Stimulated activated CD8-positive, alpha-beta memory T cell treated with anti-CD3 and anti-CD28 coated beads, Interleukin-12 subunit alpha, Interleukin-12 subunit beta, amount 100 ng/mL, for 24 hours (primary cell): ENCODE data around the gene FCER1A.
"Not testable (repeated sequence)": the region's sequence is repeated elsewhere in the genome, so short reads cannot be mapped to it uniquely, and the experiment has no call there.

Experiments
- DNase-seq: peaks from one replicate; pipeline ENCODE4 v3.0.0-alpha.2; 2020; ENCODE audit errors: extremely low read depth

The FCER1A gene

GRCh38 chr1:159302095-159302494, at the start of gene FCER1A:
FCER1A (plus strand) TSS chr1:159302336; CDS start chr1:159302365, 29 bp downstream.
- DNase-seq, result no peak

DNA sequence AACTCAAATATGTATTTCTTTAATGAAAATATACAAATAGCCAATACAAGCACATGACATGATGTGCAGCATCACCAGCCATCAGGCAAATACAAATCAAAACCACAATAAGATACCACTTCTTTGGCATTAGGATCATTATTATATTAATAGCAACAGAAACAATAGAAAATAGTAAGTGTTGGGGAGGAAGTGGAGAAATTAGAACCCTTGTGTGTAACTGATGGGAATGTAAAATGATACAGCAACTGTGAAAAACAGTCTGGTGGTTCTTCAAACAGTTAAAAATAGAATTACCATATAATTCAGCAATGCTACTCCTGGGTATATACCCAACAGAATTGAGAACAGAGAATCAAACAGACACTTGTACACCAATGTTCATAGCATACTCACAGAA, 40.8 kb upstream of the FCER1A start:
- DNase-seq, result no peak

- DNase-seq, result no peak
Observed at GRCh38 chr1:159261721-159262494, 40.2 kb upstream of the FCER1A start.

- DNase-seq, result no peak
Observed at GRCh38 chr1:159266832-159267231, 35.3 kb upstream of the FCER1A start.

DNA sequence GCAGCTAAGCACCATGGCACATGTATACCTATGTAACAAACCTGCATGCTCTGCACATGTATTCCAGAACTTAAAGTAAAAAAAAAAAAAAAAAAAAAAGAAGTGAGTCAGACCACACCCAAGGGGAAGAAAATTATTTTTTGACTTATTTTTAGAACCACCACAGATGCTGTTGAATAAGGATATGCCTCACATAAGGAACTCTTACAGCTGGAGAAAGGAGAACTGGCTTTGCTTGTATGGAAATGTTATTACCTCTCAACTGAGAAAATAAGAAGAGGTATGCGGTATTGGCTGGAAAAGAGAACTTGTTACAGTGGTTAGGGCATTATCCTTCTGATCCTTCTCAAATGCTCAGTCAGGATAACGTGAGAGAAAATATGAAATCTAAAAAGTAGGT, 27.5 kb upstream of the FCER1A start:
- no peak for DNase-seq

- no peak for DNase-seq
Observed at GRCh38 chr1:159275891-159276290, 26.2 kb upstream of the FCER1A start.

DNA sequence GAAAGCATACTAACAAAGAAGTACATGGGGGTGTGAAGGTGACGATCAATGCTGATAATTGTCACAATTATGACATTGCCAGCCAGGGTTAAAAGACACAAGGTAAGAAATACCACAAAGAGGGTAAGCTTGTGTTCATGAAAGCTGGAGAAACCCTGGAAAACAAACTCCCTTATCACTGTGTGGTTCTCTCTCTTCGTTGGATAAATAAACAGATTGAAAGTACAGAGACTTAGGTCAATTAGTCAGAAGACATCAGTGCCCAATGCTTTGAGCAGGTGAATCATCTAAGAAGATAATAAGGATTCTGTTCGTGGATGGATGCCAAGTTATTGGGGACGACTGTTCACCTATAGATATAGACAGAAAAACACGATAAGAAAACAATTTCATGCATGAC, 22.4 kb upstream of the FCER1A start:
- no peak for DNase-seq

DNA sequence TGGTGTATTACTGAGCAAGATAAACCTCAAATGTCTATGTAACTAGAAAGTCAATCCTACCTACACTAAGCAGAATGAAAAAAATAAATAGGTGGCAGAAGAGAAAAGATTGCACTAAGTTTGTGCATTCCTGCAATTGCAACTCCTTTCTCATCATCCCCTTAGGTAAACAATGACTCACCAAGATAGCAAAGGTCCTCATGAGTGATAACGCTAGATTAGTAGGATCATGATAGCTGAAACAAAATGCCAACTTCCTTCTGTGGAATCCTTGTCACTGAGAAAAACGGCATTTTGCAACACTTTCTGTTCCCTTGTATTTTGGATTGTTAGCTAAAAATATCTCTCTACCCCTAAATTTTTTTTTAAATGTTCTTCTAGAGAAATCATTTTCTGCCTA, 20.0 kb upstream of the FCER1A start:
- DNase-seq, result no peak

- DNase-seq, result no peak
Observed at GRCh38 chr1:159289060-159289459, 13.1 kb upstream of the FCER1A start.

GRCh38 chr1:159291424-159291823, 10.7 kb upstream of the FCER1A start:
- no peak for DNase-seq

DNA sequence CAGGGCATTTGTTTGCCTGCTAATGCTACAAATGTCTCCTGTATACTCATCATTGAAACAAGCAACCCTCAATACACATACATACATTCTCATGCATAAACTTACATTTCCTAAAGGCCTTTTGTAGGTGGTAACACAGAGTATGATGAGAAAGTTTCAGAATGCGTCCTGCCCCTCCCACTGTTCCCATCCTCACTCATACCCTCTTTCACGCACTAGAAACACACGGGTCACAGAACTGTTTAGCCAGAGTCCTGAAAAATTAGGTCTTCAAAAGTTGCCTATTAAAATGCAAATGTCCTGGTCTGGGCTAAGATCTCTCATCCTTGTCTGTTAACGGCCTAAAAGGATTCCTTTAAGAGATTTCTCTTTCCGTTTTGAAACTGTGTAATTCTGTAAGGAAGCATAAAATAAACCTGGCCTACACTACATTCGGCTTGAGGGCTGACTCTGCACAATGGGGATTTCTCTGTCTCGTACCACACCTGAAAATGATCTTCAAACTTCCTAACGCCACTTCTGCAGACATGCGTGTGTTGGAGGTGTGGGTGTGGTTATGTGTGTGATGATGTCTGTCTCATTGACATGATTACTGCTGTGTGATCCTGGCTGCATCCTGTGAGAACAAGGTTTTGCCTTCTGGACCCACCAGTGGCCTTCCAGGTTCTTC, 5.3 kb upstream of the FCER1A start:
- DNase-seq, result no peak

GRCh38 chr1:159300146-159300545, 2.0 kb upstream of the FCER1A start:
- no peak for DNase-seq

- no peak for DNase-seq
Observed at GRCh38 chr1:159307346-159308020, 5.3 kb downstream of the FCER1A start.

GRCh38 chr1:159311679-159312078, 9.5 kb downstream of the FCER1A start:
- no peak for DNase-seq

GRCh38 chr1:159315381-159315780, 13.2 kb downstream of the FCER1A start:
- DNase-seq, result no peak

DNA sequence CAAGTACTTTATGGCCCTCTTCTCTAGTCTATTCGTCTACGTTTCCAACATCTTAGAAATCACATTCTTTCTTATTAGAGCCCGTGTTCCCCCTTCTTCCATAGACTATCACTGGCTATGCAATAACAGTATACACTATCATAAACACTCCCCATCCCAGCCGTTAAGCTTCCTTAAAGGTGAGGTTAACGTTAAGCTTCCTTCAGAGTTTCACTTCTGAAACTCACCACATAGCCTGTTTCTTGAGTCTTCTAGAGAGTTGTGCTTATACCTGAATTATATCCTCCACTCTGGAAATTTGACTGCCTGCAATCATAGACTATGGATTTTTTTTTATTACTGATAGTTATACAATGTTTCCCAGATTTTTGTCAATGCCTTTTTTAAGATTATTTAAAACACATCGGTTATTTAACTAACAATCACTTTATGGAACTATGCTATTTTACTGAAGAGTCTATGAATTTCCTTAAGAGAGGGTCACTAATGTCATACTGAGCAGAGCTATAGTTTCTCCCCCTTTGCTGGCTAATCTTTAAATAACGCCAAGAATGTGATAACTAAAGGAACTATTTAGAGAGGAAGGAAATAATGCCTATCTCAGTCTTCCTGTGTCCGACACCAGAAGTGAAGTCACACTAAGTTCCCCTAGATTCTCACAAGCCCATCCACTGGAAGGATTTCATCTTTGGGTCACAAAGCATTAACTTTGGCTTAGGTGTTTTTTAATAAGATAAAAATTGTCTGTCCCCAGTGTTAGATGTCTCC, 16.8 kb downstream of the FCER1A start:
- no peak for DNase-seq

GRCh38 chr1:159334797-159335196, 32.7 kb downstream of the FCER1A start:
- DNase-seq, result no peak

DNA sequence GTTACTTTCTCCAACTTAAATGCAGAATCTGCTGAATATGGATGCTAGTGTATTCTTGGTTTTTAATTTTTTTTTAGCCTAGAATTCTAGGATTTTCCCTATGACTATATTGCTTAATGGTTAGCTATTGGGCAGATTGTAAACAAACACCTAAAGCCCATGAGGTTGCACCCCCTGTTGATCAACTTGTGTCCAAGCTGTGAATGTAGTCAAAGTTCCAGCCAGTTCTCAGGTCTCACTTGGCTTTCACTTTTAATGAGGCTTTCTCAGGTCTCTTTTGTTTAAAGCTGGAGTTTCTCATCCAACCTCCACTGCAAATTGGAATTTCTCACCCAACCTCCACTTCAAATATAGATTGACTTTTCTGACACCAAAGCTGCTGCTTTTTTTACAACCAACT, 35.9 kb downstream of the FCER1A start:
- no peak for DNase-seq

GRCh38 chr1:159339536-159339935, 37.4 kb downstream of the FCER1A start:
- DNase-seq, result no peak

GRCh38 chr1:159341736-159342135, 39.6 kb downstream of the FCER1A start:
- DNase-seq, result no peak

DNA sequence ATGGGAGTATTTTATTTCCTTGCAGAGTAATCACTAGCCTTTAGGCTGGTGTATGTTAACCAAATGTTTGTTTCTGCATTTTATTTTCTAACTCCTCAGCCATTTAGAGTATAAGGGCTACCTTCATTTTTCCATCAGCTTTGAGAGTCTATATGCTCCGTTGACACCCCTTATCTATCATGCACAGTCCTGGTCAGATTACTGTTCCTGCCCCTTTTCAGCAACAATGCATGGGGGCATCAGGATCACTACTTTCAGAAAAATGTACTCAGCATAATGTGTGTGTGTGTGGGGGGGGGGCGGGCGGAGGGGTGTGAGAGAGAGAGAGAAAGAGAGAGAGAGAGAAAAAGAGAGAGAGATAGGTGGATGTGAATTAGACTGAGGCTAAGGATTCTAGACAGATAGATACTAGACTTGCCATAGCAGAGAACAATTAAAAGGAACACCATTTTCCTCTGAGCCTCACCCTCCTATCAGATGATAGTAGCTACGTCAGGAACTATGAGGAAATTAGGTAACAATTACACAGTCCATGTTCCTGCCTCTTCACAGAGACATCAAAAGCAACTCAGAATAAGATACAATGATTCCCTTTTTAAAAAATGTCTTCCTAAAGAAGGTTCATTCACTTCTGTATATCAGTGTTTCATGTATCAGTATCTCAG, 40.8 kb downstream of the FCER1A start:
- DNase-seq, result no peak

DNA sequence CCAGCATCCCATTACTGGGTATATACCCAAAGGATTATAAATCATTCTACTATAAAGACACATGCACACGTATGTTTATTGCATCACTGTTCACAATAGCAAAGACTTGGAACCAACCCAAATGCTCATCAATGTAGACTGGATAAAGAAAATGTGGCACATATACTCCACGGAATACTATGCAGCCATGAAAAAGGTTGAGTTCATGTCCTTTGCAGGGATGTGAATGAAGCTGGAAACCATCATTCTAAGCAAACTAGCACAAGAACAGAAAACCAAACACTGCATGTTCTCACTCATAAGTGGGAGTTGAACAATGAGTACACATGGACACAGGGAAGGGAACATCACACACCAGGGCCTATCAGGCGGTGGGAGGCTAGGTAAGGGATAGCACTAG, 47.2 kb downstream of the FCER1A start:
- not testable (repeated sequence) for DNase-seq
